HG02623 (cell line): Measurements from ENCODE around the gene ARHGEF1.

Experiments used
- ATAC-seq: cut with Tn5 transposase; IDR thresholded peaks from one replicate; pipeline ENCODE4 v1.9.1; 2021; ENCODE audit warnings: moderate library complexity; ENCODE audit not compliant: unreplicated experiment

The ARHGEF1 gene

DNA sequence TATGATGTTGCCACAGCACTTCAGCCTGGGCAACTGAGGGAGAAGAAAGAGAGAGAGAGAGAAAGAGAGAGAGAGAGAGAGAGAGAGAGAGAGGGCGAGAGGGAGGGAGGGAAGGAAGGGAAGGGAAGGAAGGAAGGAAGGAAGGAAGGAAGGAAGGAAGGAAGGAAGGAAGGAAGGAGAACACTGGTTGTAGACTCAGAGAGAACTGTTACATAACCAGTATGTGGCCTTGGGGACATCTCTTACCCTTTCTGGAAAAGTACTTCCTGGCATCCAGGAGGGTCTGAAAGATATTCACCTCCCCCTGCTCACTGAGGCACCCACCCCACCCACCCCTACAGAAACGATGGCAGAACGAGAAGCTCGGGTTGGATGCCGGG lies 2.7 kb upstream of the ARHGEF1 start:
- no peak for ATAC-seq

DNA sequence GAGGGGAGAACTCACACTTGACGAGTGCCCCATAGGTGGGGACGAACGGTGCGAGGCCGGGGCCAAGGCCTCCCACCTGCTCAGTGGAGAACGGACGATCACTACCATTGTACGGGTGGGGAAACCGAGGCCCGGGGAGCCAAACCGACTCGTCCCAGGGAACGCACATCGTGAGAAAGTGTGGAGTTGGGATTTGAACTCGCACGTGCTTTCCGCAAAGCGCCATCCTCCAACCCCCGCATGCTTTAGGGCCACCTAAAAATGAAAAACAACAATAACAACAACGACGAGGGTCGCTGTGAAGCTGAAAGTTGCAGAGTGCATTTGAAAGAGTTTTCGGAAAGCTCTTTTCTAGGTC lies 458 bp downstream of the ARHGEF1 start:
- no peak for ATAC-seq

GRCh38 chr19:41883821-41884733 lies 1.1 kb downstream of the ARHGEF1 start:
- peak; percentile 75 for ATAC-seq

GRCh38 chr19:41886761-41887710 lies 4.1 kb downstream of the ARHGEF1 start:
- no peak for ATAC-seq

DNA sequence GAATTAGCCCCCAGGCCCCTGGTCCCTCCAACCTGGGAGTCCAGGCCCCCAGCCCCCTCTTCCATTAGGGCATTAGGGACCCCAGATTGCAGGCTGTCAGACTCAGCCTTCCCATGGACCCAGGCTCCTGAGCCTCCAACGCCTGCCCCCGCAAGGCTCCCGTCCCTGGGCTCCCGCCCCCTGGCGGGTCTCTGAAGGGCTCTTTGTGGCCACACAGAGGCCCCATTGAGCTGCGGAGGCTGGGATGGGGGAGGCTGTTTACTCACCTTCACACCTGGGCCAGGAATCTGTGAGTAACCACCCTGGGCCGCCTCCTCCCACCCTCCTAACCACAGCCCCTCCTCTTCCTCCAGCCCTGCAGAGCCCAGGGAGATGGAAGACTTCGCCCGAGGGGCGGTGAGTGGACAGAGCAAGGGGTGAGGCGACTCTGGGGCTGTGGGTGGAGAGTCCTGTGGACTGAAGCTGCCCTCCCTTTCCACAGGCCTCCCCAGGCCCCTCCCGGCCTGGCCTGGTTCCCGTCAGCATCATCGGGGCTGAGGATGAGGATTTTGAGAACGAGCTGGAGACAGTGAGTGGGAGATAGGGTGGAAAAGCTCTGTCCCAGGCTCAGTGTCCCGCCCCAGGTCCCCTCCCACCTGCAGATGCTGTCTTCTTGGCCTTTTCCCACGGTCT lies 4.9 kb downstream of the ARHGEF1 start:
- no peak for ATAC-seq

- no peak for ATAC-seq
Observed at GRCh38 chr19:41888926-41889325, 5.9 kb downstream of the ARHGEF1 start.

DNA sequence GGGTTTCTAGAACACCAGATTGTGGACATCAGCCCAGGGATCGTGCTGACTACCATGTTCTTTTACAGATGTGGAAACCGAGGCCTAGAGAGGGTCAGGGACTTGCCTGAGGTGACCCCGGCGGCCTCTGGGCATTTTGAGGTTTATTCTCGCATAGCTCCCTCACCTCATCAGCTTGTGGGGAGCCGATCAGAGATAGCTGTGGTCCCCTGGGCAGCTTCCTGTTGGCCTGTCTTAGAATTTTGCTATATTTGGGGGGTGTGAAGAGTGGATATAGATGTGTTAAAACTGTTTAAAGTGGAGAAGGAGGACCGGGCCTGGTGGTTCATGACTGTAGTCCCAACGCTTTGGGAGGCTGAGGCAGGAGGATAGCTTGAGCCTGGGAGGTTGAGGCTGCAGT lies 6.9 kb downstream of the ARHGEF1 start:
- no peak for ATAC-seq

DNA sequence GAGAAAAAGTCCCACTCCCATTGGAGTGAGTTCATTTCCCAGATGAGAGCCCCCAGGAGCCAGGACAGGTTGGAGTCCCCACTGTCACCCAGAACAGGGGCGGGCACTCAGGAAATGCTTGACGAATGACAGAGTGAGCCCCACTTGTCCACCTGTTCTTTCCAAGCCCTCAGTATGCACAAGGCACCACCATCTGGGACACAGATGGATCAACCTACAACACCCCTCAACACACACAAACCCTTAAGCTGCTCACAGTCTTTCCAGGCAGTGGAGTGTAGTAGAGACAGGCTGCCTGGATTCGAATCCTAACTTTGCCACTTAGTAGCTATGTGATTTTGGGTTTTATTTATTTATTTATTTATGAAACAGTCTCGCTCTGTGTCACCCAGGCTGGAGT lies 8.0 kb downstream of the ARHGEF1 start:
- ATAC-seq: no peak

DNA sequence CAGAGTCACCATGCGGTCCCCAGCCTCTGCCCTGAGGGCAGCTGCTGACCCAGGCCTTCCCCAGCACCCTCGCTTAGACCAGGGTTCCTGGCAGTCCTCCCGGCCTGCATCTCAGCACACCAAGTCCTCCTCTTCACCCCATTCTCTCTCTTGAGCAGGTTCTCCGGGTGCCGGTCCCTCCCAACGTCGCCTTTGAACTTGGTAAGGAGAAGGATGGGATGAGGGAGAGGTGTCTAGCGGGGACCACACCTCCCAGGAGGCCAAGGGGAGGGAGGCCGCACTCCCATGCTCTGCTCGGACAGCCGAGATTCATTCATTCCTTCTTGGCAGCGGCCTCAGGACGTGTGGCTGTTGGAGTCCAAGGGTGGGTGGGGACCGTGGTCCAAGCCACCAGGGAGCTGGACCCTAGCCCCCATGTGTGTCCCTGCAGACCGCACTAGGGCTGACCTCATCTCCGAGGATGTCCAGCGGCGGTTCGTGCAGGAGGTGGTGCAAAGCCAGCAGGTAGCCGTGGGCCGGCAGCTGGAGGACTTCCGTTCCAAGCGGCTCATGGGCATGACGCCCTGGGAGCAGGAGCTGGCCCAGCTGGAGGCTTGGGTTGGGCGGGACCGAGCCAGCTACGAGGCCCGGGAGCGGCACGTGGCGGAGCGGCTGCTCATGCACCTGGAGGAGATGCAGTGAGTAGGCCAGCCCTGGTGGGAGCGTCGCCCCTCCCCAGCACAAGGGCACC lies 9.4 kb downstream of the ARHGEF1 start:
- ATAC-seq: no peak

GRCh38 chr19:41893899-41894298 lies 10.9 kb downstream of the ARHGEF1 start:
- no peak for ATAC-seq

GRCh38 chr19:41894350-41894749 lies 11.4 kb downstream of the ARHGEF1 start:
- ATAC-seq: no peak

GRCh38 chr19:41895745-41896580 lies 13.0 kb downstream of the ARHGEF1 start:
- no peak for ATAC-seq

DNA sequence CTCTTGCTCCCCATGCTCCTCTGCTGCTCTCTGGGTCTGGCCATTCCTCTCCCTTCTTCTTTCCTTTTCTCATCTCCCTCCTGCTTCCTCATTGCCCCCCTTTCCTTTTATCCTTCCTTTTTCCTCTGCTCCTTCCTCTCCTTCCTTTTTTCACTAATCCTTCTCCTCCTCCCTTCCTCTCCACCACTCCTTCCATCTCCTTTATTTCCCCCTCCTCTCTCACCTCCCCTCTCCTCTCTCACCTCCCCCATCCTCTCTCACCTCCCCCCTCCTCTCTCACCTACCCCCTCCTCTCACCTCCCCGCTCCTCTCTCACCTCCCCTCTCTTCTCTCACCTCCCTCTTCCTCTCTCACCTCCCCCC lies 13.6 kb downstream of the ARHGEF1 start:
- ATAC-seq: no peak

- ATAC-seq: no peak
Observed at GRCh38 chr19:41897181-41897580, 14.2 kb downstream of the ARHGEF1 start.

DNA sequence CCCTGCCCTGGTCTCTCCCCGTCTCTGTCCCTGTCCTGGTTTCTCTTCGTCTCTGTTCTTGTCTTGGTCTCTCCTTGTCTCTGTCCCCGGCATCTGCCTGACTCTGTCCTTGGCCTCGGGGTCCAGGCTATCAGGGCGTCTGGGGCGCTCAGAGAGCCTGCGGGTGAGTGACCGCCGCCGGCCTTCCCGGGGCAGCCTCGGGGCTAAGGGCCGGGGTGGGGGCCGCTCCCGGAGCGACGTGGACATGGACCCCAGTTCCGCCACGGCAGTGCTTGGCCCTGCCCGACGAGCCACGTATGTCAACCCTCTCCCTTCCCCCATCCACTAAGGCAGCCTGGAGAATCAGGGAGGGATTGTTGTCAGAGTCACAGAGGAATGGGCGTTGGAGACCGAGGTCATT lies 14.8 kb downstream of the ARHGEF1 start:
- no peak for ATAC-seq

GRCh38 chr19:41898235-41898634 lies 15.3 kb downstream of the ARHGEF1 start:
- ATAC-seq: no peak

- ATAC-seq: no peak
Observed at GRCh38 chr19:41901707-41902360, 18.9 kb downstream of the ARHGEF1 start.

GRCh38 chr19:41902594-41902993 lies 19.6 kb downstream of the ARHGEF1 start:
- no peak for ATAC-seq

DNA sequence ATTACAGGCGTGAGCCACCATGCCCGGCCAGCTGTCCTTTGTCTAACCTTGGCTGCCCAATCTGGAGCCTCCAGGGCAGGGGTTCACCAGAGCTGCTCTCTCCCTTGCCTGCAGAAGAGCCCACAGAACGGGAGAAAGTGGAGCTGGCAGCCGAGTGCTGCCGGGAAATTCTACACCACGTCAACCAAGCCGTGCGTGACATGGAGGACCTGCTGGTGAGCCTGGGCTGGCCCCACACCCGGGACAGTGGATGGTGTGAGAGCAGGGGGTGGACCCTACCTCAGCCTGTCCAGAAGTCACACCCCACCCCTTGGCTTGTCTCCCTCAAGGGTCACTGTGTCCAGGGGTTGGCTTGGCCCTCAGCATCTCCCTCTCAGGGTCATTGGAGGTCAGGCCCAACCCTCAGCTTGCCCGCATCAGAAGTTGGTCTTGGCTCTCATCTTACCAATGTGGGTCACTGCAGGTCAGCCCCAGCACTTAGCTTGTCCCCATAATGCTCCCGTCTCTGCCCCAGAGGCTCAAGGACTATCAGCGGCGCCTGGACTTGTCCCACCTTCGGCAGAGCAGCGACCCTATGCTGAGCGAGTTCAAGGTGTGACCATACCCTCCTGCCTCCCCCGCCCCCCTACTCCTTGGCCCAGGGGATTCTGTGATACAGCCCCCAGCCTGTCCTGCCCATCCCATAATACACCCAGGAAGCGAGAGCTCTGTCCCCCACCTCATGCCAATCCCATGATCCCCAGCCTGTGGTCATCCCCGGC lies 20.4 kb downstream of the ARHGEF1 start:
- no peak for ATAC-seq
